HG03442 (cell line): Measurements from ENCODE around the gene MTHFSD.

Source experiments
- ATAC-seq: cut with Tn5 transposase; IDR thresholded peaks from one replicate; pipeline ENCODE4 v1.9.1; 2021; ENCODE audit warnings: mild to moderate bottlenecking, moderate library complexity; ENCODE audit not compliant: unreplicated experiment

Gene MTHFSD

DNA sequence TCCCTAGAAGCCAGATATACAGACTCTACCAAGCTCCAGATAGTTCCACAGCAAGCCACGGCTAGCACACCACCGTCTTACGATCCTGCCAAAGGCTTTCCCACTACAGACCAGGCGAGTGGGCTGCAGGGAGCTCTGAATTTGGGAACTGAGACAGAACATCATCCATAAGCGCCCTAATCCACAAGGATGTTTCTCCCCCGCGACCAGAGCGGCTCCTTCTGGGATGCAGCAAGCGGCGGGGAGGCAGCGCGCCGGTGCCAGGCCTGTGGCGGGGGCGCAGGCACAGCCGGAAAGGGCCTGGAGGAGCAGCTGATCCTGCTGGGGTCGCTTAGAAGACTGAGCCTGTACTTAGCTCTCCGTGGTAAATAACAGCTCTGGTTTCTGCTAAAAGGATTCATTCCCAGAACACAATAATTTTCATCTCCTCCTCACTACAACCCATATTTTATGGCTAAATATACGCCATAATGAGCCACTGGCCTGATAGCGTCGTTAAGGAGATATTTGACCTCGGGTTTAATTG lies 60.9 kb downstream of the MTHFSD start:
- ATAC-seq: no peak

DNA sequence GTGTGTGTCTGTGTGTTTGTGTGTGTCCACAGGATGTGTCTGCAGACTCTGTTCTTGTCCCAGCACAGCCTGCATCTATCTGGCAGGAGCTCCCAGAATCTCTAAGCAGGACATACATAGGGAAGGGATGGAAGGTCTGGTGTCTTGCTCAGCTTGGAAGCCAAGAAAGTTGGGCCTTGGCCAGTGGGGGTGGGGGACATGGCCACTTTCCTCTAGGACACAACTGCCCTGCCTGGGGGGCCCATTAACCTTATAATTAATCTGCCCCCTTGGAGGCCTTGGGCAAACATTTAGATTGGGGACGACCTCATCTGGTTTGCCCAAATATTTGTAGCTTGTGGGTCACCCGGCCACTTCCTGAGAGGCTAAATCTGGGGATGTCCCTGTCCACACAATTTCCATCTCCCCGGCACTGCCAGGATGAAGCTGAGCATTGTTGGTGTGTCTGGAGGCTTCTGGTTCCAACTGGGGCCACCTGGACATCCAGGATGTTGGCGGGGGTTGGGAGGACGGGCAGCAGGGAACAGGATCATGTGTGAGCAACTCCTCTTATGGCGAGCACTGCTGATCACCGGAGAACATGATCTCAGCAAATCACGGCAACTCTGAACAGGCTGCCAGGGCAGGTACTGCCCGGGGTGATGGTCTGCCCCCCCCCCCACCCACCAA lies 61.9 kb downstream of the MTHFSD start:
- ATAC-seq: no peak

DNA sequence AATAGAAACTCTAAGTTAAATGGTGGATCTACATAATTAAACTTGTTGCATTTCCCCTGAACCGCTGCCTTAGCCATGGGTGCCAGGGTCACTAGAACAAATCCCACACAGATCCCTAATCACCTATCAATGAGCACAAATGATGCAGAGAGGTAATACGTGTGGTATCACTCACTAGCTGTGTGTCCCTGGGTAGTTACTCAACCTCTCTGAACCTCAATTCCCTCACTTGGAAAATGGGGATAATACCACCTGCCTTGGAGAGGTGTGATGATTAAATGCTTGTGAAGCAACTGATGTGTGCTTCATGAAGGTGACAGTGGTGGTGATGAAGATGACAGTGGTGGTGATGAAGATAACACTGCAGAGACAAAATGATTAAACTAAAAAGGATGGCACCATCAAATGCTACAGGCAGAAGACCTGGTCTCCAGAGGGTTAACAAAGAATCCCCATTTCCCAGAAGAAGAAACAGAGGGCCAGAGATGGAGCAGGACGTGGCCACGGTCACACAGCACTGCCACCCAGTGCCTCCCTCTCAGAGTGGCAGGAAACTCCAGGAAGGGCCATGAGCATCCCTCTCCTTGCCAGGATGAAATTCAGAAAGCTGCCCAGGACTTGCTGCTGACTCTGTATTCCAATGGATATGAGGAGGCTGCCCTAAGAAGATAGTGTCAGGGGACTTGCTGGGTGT lies 62.6 kb downstream of the MTHFSD start:
- no peak for ATAC-seq

DNA sequence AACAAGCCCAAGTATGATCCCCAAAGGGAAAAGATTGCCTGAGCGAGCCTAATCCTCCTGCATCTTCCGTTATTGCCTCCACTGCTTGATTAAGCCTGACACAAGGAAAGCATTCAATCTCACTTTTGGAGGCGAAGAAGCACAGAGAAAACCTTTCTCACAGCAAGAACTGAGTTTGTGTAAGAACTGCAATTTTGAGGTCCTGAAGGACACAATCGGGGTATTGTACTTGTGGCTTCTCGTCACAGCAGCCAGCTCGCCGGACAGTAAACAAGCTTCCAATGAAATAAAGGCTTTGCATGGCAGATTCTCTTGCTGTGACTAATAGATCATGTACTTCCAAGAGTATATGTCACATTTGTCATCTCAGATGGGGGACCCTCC lies 63.4 kb downstream of the MTHFSD start:
- ATAC-seq: no peak

DNA sequence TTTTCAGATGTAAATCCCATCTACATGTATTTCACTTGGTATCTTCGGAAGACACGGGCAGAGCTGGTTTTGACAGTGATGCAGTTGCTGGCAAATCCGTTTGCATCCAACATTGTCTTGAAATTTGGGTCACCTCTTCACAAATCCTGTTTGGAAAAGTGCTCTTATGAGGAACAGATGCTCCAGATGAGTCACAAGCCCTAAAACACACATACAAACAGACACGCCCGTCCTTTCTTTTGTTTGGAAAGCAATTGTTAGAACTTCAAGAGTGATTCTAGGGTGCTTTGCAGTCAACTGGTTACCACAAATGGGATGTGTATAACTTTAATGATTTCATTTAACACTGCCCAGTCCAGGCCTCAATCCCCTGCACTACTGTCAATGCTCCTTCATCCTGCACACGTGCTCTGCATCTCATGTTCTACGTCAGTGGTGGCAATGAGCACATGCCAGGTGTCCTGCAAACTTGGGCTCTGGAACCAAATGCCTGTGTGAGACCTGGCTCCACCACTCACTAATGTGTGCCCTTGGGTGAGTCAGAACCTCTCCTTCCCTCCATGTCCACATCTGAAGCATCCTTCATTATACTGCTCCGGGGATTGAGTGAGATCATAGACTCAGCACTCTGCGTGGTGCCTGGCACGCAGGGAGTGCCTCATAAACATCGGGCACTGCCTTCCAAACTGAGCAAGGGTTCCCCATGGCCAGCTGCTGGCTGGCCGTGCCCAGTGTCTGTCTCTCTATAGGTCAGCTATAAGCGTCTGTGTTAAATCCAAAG lies 64.0 kb downstream of the MTHFSD start:
- ATAC-seq: no peak

DNA sequence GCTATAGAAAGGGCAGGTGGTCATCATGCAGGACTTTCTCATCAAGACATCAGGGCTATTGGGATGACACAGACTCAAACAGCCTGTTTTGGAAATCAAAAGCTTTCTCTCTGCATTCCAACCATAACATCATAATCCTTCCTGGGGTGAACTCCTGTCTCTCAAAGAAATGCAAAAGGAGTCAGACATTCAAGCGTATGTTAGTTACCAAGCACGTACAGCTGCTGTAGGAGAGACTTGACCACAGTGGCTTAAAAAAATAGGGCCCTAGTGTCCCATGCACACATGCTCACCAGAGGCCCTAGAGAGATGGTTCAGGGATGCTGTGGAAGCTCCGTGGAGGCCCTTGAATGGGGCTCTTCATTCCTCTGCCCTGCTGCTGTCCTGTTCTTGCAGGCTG lies 69.3 kb downstream of the MTHFSD start:
- ATAC-seq: no peak

DNA sequence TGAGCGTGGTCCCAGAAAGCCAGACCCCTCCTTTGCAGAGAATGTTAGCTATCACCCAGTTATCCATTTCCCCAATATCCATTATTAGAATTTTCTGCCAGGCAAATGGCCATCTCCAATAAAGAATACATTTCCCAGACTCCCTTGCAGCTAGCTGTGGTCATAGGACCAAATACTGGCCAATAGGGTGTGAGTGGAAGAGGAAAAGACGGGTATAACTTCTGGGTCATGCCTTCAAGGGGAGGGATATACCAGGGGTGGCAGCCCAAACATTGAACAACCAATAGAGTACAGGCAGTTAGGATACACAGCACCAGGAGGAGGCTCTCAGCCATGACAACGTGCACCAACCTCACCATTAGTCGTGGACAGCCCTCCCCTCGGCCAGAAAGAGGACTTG lies 70.8 kb downstream of the MTHFSD start:
- ATAC-seq: no peak

DNA sequence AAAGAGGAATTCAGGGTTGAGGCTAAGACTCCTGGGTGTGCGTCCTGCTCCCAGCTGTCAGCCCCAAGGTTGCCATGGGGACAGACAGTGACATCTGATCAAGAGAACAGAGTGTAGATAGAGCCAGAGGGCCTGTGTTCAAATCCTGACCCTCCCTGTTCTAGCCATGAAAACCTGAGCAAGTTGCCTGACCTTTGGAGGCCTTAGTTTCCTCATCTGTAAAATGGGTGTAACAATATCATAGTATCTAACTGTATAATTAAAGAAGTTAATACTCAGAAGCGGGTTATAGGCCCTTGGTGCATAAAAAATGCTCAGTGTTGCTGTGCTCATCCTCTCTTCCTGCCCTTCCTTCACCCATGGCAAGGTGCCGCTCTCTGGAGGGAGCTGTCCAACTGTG lies 73.4 kb downstream of the MTHFSD start:
- ATAC-seq: no peak

DNA sequence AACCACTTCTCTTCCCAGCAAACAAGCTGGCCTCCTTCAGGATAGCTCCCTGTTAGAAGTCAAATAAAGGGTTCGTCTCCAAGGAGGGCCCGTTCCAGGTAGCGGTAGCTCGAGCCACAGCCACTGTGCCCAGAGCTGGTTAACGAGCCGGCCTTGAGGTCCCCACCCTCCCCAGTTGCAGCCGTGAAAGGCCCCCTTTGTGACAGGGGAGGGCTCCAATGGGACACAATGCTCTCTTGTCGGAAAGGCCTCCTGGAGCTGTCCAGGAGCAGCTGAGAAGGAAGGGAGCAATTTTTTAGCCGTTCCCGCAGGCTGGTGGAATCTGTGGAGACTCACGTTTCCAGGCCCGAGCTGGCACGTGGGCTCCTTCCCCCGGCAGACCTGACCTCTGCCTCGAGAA lies 74.6 kb downstream of the MTHFSD start:
- ATAC-seq: no peak
